Activated T-cell treated with anti-CD3 and anti-CD28 coated beads, Interleukin-2, amount 50 U/mL, for 72 hours (primary cell): ENCODE measurements around the gene BBX. TPM values are rescaled to one million over a fixed set of nuclear protein-coding genes. Genes with fewer than 3 reads are reported as not detected.
A peak's percentile ranks its signal among the peaks of the same experiment; 100 is the strongest.

Source experiments
- ATAC-seq, 2 donors: fragments of 150-1000 bp; cut with Tn5 transposase; replicated peaks in 1 of 2; 2 replicates each; pipeline ENCODE4 v1.10.0; 2021; ENCODE audit warnings: moderate library complexity in 2 of 2, mild to moderate bottlenecking in 1 of 2
- DNase-seq, 2 donors: peaks; one replicate each; pipeline ENCODE4 v3.0.0; 2021 to 2022; ENCODE audit warnings: mixed read lengths in 1 of 2
- H3K27ac Mint-ChIP-seq: one replicate; pipeline ENCODE4 v1.8.0; 2022; ENCODE audit warnings: mild to moderate bottlenecking, moderate library complexity, mixed read lengths
- H3K27me3 Mint-ChIP-seq: one replicate; pipeline ENCODE4 v1.8.0; 2022; ENCODE audit warnings: low read depth, mixed read lengths
- H3K36me3 Mint-ChIP-seq, 2 donors: one replicate each; pipeline ENCODE4 v1.8.0; 2022; ENCODE audit warnings: mixed read lengths in 2 of 2, mild to moderate bottlenecking in 1 of 2; ENCODE audit not compliant: insufficient read depth in 2 of 2
- H3K4me1 Mint-ChIP-seq: one replicate; pipeline ENCODE4 v1.8.0; 2022; ENCODE audit warnings: low read depth, mixed read lengths
- H3K4me3 Mint-ChIP-seq, 2 donors: one replicate each; pipeline ENCODE4 v1.8.0; 2022; ENCODE audit warnings: mild to moderate bottlenecking in 2 of 2, mixed read lengths in 2 of 2, moderate library complexity in 2 of 2
- H3K9me3 Mint-ChIP-seq, 2 donors: one replicate each; pipeline ENCODE4 v1.8.0; 2022; ENCODE audit warnings: mixed read lengths in 2 of 2
- total RNA-seq, 2 donors: library from RNA; stranded (reverse); gene quantifications; one replicate each; pipeline ENCODE4 v1.2.3, GENCODE V29; 2022

The BBX gene
- total RNA-seq, 2 donors from 2014 or later: 65.0 to 65.1 TPM

DNA sequence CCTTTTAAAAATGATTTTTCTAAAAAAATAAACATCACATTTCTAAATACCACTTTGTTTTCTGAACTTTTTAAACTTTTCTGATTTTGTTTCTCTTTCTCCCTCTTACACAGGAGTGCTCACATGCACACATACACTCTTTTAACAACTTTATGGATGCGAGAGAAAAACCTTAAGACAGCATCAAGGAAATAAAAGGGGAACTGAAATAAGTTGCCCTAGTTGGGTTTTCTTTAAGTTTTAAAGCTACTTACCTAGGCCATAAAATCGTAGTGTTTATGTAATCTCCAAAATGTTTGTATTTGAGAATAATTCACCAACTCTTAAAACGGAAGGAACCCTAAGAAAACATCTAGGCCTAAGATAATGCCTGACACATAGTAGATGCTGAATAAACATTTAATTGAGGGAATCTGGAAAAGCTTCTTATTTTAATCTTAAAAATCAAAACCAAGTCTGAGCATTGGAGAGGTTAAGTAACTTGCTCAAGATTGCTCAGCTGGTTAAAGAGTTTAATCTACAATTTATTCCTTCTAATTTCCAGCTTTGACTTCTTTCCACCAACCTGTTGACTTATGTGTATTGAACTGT, 1.2 kb upstream of the BBX start:
- H3K9me3 Mint-ChIP-seq: no peaks in the 10 kb centered on the region
- H3K27ac Mint-ChIP-seq: no peak overlapping the region
- H3K4me3 Mint-ChIP-seq: no peak overlapping the region
- H3K4me1 Mint-ChIP-seq: peaks cover 13% of the 10 kb centered on the region
- H3K36me3 Mint-ChIP-seq: peaks cover 8 to 11% of the 10 kb centered on the region in 2 donors
- ATAC-seq (no peak), DNase-seq (no peak)
- peaks cover 2% of the 10 kb centered on the region for H3K27me3 Mint-ChIP-seq

DNA sequence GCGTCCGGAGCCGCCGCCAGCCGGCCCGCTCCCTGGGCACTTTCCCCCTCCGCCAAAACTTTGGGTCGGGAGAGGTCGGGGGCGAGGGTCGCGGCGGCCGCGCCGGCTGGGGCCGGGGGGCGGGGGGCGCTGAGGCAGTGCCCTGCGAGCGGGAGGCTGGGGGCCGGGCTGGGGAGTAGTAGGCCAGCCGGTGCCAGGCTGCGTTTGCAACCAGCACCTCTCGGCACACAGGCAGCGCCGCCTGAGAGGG, 452 bp downstream of the BBX start:
- no peaks in the 10 kb centered on the region for H3K9me3 Mint-ChIP-seq
- H3K4me1 Mint-ChIP-seq: peaks cover 30% of the 10 kb centered on the region
- H3K36me3 Mint-ChIP-seq: peaks cover 11 to 14% of the 10 kb centered on the region in 2 donors
- H3K4me3 Mint-ChIP-seq: peak overlapping the region; percentile 95 to 99
- ATAC-seq: peak; percentile 51 to 57
- H3K27ac Mint-ChIP-seq: no peak overlapping the region
- DNase-seq: no peak
- no peaks in the 10 kb centered on the region for H3K27me3 Mint-ChIP-seq

DNA sequence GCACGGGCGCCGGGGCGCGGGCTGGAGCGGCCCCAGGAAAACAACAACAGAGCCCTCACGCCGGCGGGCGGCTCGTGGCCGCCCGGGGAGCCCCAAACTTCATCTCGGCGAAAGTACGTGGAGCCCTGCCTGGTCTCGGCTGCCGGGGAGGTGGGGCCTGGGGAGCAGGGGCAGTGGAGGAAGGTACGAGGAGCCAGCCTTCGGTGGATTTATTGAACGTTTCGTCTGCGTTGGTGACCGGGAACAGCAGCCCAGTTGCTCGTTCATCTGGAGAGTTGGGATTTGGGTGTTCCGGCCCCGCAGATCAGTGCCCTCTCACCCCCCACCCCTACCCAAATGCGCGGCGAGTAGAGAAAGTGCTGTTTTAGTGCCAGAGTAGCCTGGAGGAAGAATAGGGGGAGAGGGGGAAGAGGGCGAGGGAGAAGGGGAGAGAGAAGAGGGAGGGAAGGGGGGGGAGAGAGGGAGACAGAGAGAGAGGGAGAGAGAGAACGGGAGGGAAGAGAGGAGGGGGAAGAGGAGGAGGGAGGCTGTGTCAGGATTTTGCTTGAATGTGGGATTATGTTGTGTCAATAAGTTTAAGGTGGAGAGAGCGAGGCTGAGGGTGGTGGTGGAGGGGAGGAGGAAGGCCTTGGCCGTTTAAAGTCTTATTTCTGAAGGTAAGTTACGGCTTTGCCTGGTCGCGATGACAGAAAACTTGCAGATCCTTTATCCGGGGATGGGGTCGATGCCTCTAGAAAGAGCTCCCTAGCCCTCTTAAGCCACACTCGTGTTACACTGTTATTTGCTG, 970 bp downstream of the BBX start:
- Mint-ChIP-seq H3K27me3 (no peaks in the 10 kb centered on the region), H3K27ac (peak overlapping the region; percentile 99)

DNA sequence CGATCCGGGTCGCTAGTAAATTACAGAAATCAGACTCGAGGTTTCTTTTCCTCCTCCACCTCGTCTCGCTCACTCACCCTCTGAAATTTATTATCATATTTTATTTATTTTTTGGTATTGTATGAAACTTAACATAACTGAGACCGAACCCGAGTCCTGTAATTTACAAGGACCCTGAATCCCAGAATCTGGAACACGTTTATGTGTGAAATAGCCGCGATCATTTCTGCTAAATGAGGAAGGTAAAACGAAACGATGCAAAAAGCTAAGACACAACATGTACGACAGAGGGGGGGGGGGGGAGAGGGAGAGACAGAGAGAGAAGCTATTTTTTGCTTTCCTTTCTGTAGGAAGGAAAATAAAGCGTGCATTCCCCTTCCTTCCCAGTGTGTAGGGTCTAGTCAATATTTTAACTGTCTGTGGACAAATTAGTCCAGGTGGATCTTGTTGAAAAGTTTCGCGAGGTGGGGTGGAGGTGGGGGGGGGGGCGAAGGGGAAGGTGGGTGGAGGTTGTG, 1.6 kb downstream of the BBX start:
- Mint-ChIP-seq H3K4me1 (peaks cover 37% of the 10 kb centered on the region), H3K36me3 (peaks cover 11 to 14% of the 10 kb centered on the region in 2 donors), H3K9me3 (no peaks in the 10 kb centered on the region), H3K27ac (peak overlapping the region; percentile 99), H3K4me3 (peak overlapping the region; percentile 95 to 99), H3K27me3 (no peaks in the 10 kb centered on the region)
- ATAC-seq (no peak), DNase-seq (peak in 1 of 2 donors; percentile 7)

More for the DNA sequence above, 970 bp downstream of the BBX start:
- ATAC-seq (peak in 1 of 2 donors; percentile 43), DNase-seq (peak; percentile 61 to 62)
- Mint-ChIP-seq H3K4me3 (peak overlapping the region; percentile 95 to 99), H3K36me3 (peaks cover 11 to 14% of the 10 kb centered on the region in 2 donors), H3K9me3 (no peaks in the 10 kb centered on the region), H3K4me1 (peaks cover 33% of the 10 kb centered on the region)

DNA sequence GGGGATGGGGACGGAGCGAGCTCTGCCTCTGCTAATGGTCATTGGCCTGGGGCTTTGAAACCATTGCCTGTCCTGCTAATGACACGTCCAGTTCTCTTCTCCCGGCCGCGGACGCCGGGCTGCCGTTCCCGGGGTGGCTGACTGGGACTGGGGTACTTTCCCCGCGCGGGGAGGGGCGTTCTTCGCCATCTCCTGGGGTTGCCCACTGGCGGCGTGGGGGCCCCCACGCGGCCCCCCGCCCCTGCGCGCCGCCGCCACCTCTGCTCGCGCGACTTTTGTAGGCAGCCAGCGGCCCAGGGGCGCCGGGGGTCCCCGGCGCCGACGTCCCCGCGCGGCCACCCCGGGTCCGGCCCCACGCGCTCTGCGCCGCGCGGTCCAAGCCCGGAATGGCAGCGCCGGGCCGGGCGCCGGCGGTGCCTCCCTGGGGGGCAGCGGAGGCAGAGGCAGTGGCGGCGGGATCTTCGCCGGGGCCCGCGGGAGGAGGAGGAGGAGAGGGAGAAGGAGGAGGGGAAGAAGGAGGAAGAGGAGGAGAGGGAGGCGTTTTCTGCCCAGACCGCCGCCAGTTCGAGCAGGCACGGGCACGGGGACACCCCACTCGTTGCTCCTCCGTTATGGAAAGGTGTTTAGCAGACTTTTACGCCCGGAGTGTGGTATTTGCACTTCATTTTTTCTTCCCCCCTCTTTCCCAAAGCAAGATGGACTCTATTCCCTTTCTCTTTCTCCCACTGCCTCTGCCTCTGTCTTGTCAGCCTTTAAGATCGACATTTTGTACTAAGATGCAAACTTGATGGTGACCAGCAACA, 2.3 kb downstream of the BBX start:
- Mint-ChIP-seq H3K9me3 (no peaks in the 10 kb centered on the region), H3K4me1 (peaks cover 43% of the 10 kb centered on the region), H3K36me3 (peaks cover 11 to 17% of the 10 kb centered on the region in 2 donors), H3K4me3 (peak overlapping the region; percentile 97 to 99), H3K27me3 (no peaks in the 10 kb centered on the region), H3K27ac (peak overlapping the region; percentile 99)
- peak; percentile 36 to 44 for DNase-seq
- peak in 1 of 2 donors; percentile 16 for ATAC-seq

DNA sequence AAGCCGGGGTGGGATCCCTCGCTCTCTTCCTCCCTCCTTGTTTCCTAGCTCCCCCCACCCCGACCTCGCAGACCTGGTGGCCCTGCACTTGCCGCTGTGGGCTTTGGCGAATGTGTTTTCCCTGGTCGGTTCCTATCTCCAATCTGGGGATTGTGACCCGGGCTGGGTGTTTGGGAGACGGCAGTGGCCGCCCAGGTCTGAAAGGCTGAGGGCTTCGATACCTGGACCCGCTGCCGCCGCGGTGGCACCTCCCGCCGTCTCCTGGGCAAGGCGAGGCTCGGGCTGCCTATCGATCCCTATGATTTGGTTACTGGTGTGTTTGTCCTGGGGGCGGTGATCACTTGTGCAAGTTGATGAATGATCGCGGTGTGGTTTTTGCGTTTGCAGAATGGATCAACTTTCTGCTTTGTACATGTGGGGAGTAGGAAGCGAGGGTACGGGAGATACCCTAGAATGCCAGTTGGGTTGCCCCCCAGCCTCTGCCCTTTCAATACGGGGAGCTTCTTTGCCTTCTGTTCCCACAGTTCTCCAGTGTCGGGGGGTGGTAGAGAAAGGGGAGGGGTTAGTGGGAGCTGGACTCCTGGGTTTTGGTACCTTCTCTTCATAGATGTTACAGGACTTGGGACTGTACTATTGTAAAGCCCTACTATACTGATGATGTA, 3.0 kb downstream of the BBX start:
- peak overlapping the region; percentile 91 for H3K27ac Mint-ChIP-seq
- DNase-seq (peak; percentile 29 to 36), ATAC-seq (no peak)
- peaks cover 11 to 17% of the 10 kb centered on the region in 2 donors for H3K36me3 Mint-ChIP-seq
- no peaks in the 10 kb centered on the region for H3K9me3 Mint-ChIP-seq
- peak overlapping the region; percentile 96 to 97 for H3K4me3 Mint-ChIP-seq
- H3K27me3 Mint-ChIP-seq: no peaks in the 10 kb centered on the region
- peaks cover 44% of the 10 kb centered on the region for H3K4me1 Mint-ChIP-seq

DNA sequence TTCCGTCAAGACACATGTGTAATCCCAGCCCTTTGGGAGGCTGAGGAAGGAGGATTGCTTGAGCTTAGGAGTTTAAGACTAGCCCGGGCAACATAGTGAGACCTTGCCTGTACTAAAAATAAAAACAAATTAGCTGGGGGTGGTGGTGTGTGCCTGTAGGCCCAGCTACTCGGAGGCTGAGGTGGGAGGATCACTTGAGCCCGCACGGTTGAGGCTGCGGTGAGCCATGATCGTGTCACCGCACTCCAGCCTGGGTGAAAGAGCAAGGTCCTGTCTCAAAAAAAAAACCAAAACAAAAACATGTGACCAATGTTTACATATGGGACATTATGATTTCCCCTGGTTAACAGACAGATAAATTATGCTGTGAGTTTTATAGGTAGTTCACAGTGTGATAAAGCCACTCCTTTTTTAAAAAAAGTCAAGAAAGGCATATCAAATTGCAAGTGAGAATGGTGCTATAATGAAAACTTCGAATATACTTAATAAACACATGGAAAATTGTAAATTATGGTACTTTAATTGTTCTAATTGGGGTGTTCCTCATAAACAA, 9.2 kb downstream of the BBX start:
- ATAC-seq (no peak), DNase-seq (no peak)
- Mint-ChIP-seq H3K9me3 (no peaks in the 10 kb centered on the region), H3K27ac (no peak overlapping the region), H3K4me3 (no peak overlapping the region), H3K36me3 (peaks cover 0 to 9% of the 10 kb centered on the region in 2 donors), H3K4me1 (peaks cover 26% of the 10 kb centered on the region), H3K27me3 (no peaks in the 10 kb centered on the region)

DNA sequence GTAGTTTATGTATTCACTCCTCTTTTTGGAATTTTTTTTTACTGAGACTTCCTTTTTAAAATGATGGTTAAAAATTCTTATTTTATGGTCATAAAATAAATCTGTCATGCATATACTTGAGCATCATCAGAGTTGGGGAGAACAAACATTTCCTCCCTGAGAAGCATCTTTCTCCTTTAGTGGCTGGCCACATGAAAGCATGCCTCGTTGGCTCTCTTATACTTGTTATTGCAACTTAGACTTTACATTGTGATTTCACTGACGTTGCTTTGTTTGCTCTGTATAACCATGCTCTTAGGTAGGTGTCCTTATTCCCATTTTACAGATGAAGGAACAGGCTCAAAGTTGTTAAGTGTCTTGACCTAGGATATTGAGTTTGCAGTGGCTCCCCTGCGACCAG, 18.1 kb downstream of the BBX start:
- Mint-ChIP-seq H3K9me3 (no peaks in the 10 kb centered on the region), H3K27me3 (no peaks in the 10 kb centered on the region), H3K36me3 (peaks cover 0 to 3% of the 10 kb centered on the region in 2 donors), H3K4me3 (no peak overlapping the region), H3K4me1 (peaks cover 5% of the 10 kb centered on the region), H3K27ac (no peak overlapping the region)
- DNase-seq (no peak), ATAC-seq (no peak)

DNA sequence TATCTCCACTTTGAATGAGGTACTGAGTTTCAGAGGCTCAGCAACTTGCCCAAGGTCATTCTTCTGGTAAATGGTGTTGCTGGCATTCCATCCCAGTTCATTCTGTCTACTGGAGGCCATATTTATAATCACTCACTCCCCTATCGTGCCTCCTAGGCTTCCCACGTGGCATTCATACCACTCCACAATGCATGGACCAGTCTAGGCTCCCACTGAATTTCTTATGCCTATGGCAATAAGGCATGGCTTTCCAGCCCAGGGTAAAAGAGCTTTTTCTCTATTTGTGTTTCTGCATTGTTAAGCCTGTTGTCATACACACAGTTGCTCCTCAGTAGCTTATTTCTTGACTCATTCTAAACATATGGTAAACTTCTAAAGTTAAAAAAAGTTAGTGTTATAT, 19.9 kb downstream of the BBX start:
- DNase-seq (no peak), ATAC-seq (no peak)
- H3K4me3 Mint-ChIP-seq: no peak overlapping the region
- peaks cover under 1% of the 10 kb centered on the region in 2 donors for H3K36me3 Mint-ChIP-seq
- no peak overlapping the region for H3K27ac Mint-ChIP-seq
- H3K27me3 Mint-ChIP-seq: no peaks in the 10 kb centered on the region
- no peaks in the 10 kb centered on the region for H3K9me3 Mint-ChIP-seq
- H3K4me1 Mint-ChIP-seq: peaks cover 13% of the 10 kb centered on the region

DNA sequence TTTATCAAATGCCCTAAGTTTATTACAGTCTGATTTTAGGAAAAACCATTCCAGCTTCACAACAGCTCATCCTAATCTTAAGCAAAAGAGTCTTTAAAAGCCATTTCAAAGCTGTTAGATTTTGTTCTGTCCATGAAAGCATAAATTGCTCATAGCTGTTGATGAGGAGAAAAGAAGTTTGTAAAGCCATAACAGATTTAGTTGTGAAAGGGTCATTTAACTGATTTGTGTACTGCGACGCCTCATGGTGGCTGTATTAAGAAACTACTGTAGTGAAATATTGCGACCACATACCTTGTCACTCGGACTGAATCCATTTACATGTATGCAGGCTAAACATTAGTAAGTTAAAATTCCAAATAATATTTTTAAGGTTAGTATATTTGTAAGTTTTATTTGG, 20.9 kb downstream of the BBX start:
- no peak overlapping the region for H3K4me3 Mint-ChIP-seq

DNA sequence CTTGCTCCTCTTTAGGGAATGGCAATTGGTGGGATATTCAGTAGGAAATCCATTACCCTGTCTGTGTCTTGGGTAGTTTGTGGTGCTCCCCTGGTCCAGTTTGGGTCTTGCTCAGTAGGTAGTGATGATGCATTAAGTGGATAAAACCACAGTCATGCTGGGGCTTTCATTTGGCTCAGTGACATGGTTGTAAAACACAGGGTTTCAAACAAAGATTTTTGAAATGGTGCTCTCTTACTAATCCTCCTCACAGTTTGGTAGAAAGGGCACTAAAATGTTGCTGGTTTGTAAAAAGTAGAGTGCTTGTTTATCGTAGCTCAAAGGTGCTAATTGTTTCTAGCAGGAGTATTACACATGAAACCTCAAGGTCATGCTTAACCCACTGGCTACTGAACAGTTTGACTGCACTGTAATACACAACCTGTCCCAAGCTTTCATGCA, 22.9 kb downstream of the BBX start:
- no peak overlapping the region for H3K4me3 Mint-ChIP-seq
- DNase-seq (no peak), ATAC-seq (peak; percentile 40 to 85)
- no peaks in the 10 kb centered on the region for H3K27me3 Mint-ChIP-seq
- H3K9me3 Mint-ChIP-seq: peaks cover 2% of the 10 kb centered on the region in 2 donors
- H3K36me3 Mint-ChIP-seq: peaks cover 5 to 10% of the 10 kb centered on the region in 2 donors
- H3K27ac Mint-ChIP-seq: no peak overlapping the region
- H3K4me1 Mint-ChIP-seq: peaks cover 23% of the 10 kb centered on the region

More for the DNA sequence above, 20.9 kb downstream of the BBX start:
- H3K36me3 Mint-ChIP-seq: peaks cover 5 to 9% of the 10 kb centered on the region in 2 donors
- peaks cover 2% of the 10 kb centered on the region in 2 donors for H3K9me3 Mint-ChIP-seq
- H3K4me1 Mint-ChIP-seq: peaks cover 15% of the 10 kb centered on the region
- H3K27ac Mint-ChIP-seq: no peak overlapping the region
- DNase-seq: no peak
- ATAC-seq: no peak
- no peaks in the 10 kb centered on the region for H3K27me3 Mint-ChIP-seq

DNA sequence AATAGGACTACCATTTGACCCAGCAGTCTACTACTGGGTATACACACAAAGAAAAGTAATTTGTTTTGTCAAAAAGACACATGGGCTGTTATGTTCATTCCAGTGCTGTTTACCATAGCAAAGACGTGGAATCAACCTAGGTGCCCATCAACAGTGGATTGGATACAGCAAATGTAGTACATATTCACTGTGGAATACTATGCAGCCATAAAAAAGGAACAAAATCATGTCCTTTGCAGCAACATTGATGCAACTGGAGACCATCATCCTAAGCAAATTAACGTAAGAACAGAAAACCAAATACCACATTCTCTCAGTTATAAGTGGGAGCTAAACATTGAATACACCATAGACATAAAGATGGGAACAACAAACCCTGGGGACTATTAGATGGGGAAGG, 25.8 kb downstream of the BBX start:
- Mint-ChIP-seq H3K4me1 (peaks cover 23% of the 10 kb centered on the region), H3K27me3 (no peaks in the 10 kb centered on the region), H3K27ac (no peak overlapping the region), H3K4me3 (no peak overlapping the region), H3K36me3 (peaks cover 5 to 10% of the 10 kb centered on the region in 2 donors), H3K9me3 (peaks cover 2% of the 10 kb centered on the region in 2 donors)
- ATAC-seq (no peak), DNase-seq (no peak)
